ENCODE measurements around the gene TAGLN3.
A peak's percentile ranks its signal among the peaks of the same experiment; 100 is the strongest.

TAGLN3 gene

GRCh38 chr3:111961461-111962164, 37.1 kb upstream of the TAGLN3 start:
- peaks cover 15 to 66% (median 48%) of the 10 kb centered on the region in 5 donors for H3K36me3 ChIP-seq (ENCODE audit: control insufficient read depth in 5 of 5, insufficient read depth in 5 of 5, low read length in 5 of 5)
- peaks cover 0 to 17% (median 4%) of the 10 kb centered on the region in 5 donors for H3K4me1 ChIP-seq (ENCODE audit: control insufficient read depth in 5 of 5, insufficient read depth in 5 of 5, low read length in 5 of 5)
- H3K27ac ChIP-seq (ENCODE audit: low read depth, low read length): peak overlapping the region; percentile 74
- no peaks in the 10 kb centered on the region for H3K27me3 ChIP-seq (ENCODE audit: control insufficient read depth in 5 of 5, insufficient read depth in 4 of 5, low read length in 5 of 5)
- no peaks in the 10 kb centered on the region for H3K9me3 ChIP-seq (ENCODE audit: control insufficient read depth in 5 of 5, low read length in 5 of 5)
- H3K4me3 ChIP-seq (ENCODE audit: low read depth in 1 of 5, low read length in 5 of 5): no peak overlapping the region
- no peak overlapping the region for H3K9ac ChIP-seq (ENCODE audit: low read length in 5 of 5)

DNA sequence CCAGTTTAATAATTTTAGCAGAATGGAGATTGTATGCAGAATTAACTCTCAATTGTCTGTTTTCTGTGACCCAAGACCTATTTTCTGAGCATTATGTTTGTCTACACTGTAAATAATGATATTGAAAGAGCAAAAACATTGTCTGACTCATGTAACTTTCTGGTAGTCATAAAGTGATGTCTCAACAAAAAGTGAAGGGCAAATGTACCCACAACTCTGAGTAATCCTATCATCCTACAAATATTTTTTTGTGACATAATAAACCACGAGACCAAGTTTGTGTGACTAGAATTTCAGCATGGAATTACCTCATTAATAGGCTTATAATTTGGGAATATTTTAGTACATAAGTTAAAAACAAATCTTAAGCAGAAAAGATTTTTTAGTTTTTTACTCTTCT, 35.3 kb upstream of the TAGLN3 start:
- Histone ChIP-seq H3K4me3 (ENCODE audit: low read depth in 1 of 5, low read length in 5 of 5) (no peak overlapping the region), H3K36me3 (ENCODE audit: control insufficient read depth in 5 of 5, insufficient read depth in 5 of 5, low read length in 5 of 5) (peaks cover 19 to 72% (median 45%) of the 10 kb centered on the region in 5 donors), H3K9ac (ENCODE audit: low read length in 5 of 5) (peak overlapping the region in 2 of 5 donors; percentile 21 to 63), H3K27ac (ENCODE audit: low read depth, low read length) (peak overlapping the region; percentile 78), H3K9me3 (ENCODE audit: control insufficient read depth in 5 of 5, low read length in 5 of 5) (no peaks in the 10 kb centered on the region), H3K4me1 (ENCODE audit: control insufficient read depth in 5 of 5, insufficient read depth in 5 of 5, low read length in 5 of 5) (peaks cover 0 to 14% (median 13%) of the 10 kb centered on the region in 5 donors), H3K27me3 (ENCODE audit: control insufficient read depth in 5 of 5, insufficient read depth in 4 of 5, low read length in 5 of 5) (no peaks in the 10 kb centered on the region)

DNA sequence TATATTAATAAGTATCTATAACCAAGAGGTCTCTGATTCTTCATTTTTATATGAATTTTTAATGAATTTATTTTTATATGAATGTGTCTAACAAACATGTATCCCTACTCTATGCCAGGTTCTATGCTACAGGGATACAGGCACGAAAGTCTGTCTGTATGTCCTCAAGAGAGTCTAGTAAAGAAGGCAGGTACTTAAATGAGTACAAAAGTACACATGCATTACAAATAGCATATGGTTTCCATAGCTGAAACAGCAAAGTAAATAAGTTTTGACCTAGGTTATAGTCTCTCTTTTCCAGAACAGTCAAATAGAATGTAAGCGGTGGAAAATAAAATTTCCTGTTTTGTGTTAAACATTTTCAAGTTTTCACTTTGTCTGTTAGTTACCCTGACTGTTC, 33.2 kb upstream of the TAGLN3 start:
- Histone ChIP-seq H3K9me3 (ENCODE audit: control insufficient read depth in 5 of 5, low read length in 5 of 5) (no peaks in the 10 kb centered on the region), H3K4me3 (ENCODE audit: low read depth in 1 of 5, low read length in 5 of 5) (no peak overlapping the region), H3K4me1 (ENCODE audit: control insufficient read depth in 5 of 5, insufficient read depth in 5 of 5, low read length in 5 of 5) (peaks cover 0 to 17% (median 13%) of the 10 kb centered on the region in 5 donors), H3K9ac (ENCODE audit: low read length in 5 of 5) (no peak overlapping the region), H3K36me3 (ENCODE audit: control insufficient read depth in 5 of 5, insufficient read depth in 5 of 5, low read length in 5 of 5) (peaks cover 14 to 79% (median 51%) of the 10 kb centered on the region in 5 donors), H3K27me3 (ENCODE audit: control insufficient read depth in 5 of 5, insufficient read depth in 4 of 5, low read length in 5 of 5) (no peaks in the 10 kb centered on the region), H3K27ac (ENCODE audit: low read depth, low read length) (peak overlapping the region; percentile 80)

DNA sequence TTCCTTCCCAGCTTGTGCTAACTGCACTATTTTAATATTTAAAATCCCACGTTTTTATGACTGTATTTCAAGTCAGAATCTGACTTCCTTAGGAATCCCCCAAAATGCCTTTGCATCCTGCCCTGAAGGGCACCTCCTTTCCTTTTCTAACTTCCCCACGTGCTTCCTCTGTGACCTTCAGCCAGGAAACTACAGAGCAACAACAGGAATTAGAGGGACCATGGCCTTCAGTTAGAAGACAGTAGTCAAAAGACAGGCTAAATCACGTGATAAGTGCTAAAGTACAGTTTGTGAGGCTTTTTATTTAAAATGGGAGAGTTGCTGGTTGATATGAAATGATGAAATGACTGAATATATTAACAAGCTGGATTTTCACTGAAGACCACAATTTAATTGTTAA, 31.7 kb upstream of the TAGLN3 start:
- Histone ChIP-seq H3K9me3 (ENCODE audit: control insufficient read depth in 5 of 5, low read length in 5 of 5) (no peaks in the 10 kb centered on the region), H3K27me3 (ENCODE audit: control insufficient read depth in 5 of 5, insufficient read depth in 4 of 5, low read length in 5 of 5) (no peaks in the 10 kb centered on the region), H3K4me1 (ENCODE audit: control insufficient read depth in 5 of 5, insufficient read depth in 5 of 5, low read length in 5 of 5) (peaks cover 0 to 17% (median 13%) of the 10 kb centered on the region in 5 donors), H3K36me3 (ENCODE audit: control insufficient read depth in 5 of 5, insufficient read depth in 5 of 5, low read length in 5 of 5) (peaks cover 24 to 86% (median 62%) of the 10 kb centered on the region in 5 donors), H3K4me3 (ENCODE audit: low read depth in 1 of 5, low read length in 5 of 5) (no peak overlapping the region), H3K27ac (ENCODE audit: low read depth, low read length) (peak overlapping the region; percentile 80), H3K9ac (ENCODE audit: low read length in 5 of 5) (peak overlapping the region in 3 of 5 donors; percentile 20 to 62 (median 53))

- H3K36me3 ChIP-seq (ENCODE audit: control insufficient read depth in 5 of 5, insufficient read depth in 5 of 5, low read length in 5 of 5): peaks cover 24 to 87% (median 61%) of the 10 kb centered on the region in 5 donors
- H3K4me3 ChIP-seq (ENCODE audit: low read depth in 1 of 5, low read length in 5 of 5): no peak overlapping the region
- peak overlapping the region; percentile 80 for H3K27ac ChIP-seq (ENCODE audit: low read depth, low read length)
- H3K9ac ChIP-seq (ENCODE audit: low read length in 5 of 5): peak overlapping the region in 2 of 5 donors; percentile 20 to 53
- H3K9me3 ChIP-seq (ENCODE audit: control insufficient read depth in 5 of 5, low read length in 5 of 5): no peaks in the 10 kb centered on the region
- H3K27me3 ChIP-seq (ENCODE audit: control insufficient read depth in 5 of 5, insufficient read depth in 4 of 5, low read length in 5 of 5): no peaks in the 10 kb centered on the region
- peaks cover 0 to 17% (median 13%) of the 10 kb centered on the region in 5 donors for H3K4me1 ChIP-seq (ENCODE audit: control insufficient read depth in 5 of 5, insufficient read depth in 5 of 5, low read length in 5 of 5)
These were observed 31.0 kb upstream of the TAGLN3 start for GRCh38 chr3:111967651-111968274.

- Histone ChIP-seq H3K36me3 (ENCODE audit: control insufficient read depth in 5 of 5, insufficient read depth in 5 of 5, low read length in 5 of 5) (peaks cover 24 to 82% (median 60%) of the 10 kb centered on the region in 5 donors), H3K9ac (ENCODE audit: low read length in 5 of 5) (no peak overlapping the region), H3K4me1 (ENCODE audit: control insufficient read depth in 5 of 5, insufficient read depth in 5 of 5, low read length in 5 of 5) (peaks cover 0 to 17% (median 13%) of the 10 kb centered on the region in 5 donors), H3K4me3 (ENCODE audit: low read depth in 1 of 5, low read length in 5 of 5) (no peak overlapping the region), H3K27ac (ENCODE audit: low read depth, low read length) (peak overlapping the region; percentile 12), H3K27me3 (ENCODE audit: control insufficient read depth in 5 of 5, insufficient read depth in 4 of 5, low read length in 5 of 5) (no peaks in the 10 kb centered on the region), H3K9me3 (ENCODE audit: control insufficient read depth in 5 of 5, low read length in 5 of 5) (no peaks in the 10 kb centered on the region)
These were observed 30.2 kb upstream of the TAGLN3 start for GRCh38 chr3:111968319-111969054.

DNA sequence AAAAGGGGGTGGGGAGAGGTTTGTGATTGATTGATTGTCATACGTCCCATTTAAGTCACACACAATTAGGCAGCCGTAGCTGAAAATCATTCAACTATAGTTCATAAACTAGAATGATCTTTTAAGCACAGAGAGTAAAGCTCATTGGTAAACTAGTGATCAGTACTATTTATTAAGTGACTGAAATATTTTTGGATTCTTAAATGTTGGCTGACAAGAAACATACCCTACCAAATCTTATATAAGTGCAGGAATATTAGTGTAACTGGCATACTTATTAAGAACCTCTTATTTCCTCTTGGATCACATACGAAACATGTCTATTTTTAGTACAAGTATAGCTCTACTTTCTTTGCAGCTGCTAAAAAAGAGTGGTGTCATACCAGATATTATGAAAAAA, 28.3 kb upstream of the TAGLN3 start:
- Histone ChIP-seq H3K4me1 (ENCODE audit: control insufficient read depth in 5 of 5, insufficient read depth in 5 of 5, low read length in 5 of 5) (peaks cover 0 to 17% (median 13%) of the 10 kb centered on the region in 5 donors), H3K27me3 (ENCODE audit: control insufficient read depth in 5 of 5, insufficient read depth in 4 of 5, low read length in 5 of 5) (no peaks in the 10 kb centered on the region), H3K4me3 (ENCODE audit: low read depth in 1 of 5, low read length in 5 of 5) (no peak overlapping the region), H3K36me3 (ENCODE audit: control insufficient read depth in 5 of 5, insufficient read depth in 5 of 5, low read length in 5 of 5) (peaks cover 29 to 80% (median 64%) of the 10 kb centered on the region in 5 donors), H3K27ac (ENCODE audit: low read depth, low read length) (no peak overlapping the region), H3K9ac (ENCODE audit: low read length in 5 of 5) (peak overlapping the region in 1 of 5 donors; percentile 24), H3K9me3 (ENCODE audit: control insufficient read depth in 5 of 5, low read length in 5 of 5) (no peaks in the 10 kb centered on the region)

DNA sequence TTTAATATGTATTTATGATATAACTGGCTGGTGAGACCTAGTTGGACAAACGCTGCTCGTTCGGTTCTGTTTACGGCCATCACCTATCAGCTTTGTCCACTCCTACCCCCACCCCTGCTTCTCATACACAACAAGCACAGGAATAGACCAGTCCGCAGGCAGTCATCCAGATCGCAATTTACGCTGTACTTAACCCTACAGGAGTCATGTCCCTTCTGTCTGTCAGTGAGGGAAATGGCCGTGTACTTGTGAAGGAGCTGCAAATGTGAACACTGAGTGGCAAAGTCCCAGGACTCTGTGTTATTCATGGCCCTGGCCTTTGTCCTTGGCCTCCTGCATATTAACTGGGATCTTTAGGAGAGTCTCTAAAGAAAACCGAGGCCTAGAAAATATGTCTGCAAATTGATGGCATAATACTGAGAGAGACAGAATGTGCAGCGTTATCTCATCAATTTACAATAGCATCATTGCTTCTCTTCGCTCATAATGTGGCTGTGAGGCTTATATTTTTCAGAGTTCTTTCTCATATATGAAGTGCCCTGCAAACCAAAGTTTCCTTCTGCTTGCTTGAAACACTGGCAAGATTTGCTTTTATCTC, 27.1 kb upstream of the TAGLN3 start:
- peak overlapping the region in 1 of 5 donors; percentile 7 for H3K9ac ChIP-seq (ENCODE audit: low read length in 5 of 5)

DNA sequence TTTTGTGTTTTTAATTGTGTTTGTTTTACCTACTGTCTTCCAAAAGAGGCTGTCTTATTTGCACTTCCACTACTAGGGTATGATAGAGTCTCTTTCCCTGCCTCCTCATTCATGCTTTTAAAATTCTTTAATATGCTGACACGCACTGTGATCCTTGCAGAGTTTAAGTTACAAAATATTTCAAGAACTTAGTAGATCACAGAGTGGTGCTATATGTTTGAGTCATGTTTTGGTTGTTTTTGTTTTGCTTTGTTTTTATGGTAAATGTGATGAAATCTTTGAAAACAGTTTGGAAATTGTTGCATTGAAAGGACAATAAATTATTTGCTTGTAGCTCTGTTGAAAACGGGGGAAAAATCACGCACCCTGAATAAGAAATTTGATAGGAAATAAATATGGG, 25.8 kb upstream of the TAGLN3 start:
- H3K4me3 ChIP-seq (ENCODE audit: low read depth in 1 of 5, low read length in 5 of 5): no peak overlapping the region
- H3K27ac ChIP-seq (ENCODE audit: low read depth, low read length): no peak overlapping the region
- H3K27me3 ChIP-seq (ENCODE audit: control insufficient read depth in 5 of 5, insufficient read depth in 4 of 5, low read length in 5 of 5): no peaks in the 10 kb centered on the region
- no peak overlapping the region for H3K9ac ChIP-seq (ENCODE audit: low read length in 5 of 5)
- no peaks in the 10 kb centered on the region for H3K9me3 ChIP-seq (ENCODE audit: control insufficient read depth in 5 of 5, low read length in 5 of 5)
- H3K36me3 ChIP-seq (ENCODE audit: control insufficient read depth in 5 of 5, insufficient read depth in 5 of 5, low read length in 5 of 5): peaks cover 28 to 62% (median 52%) of the 10 kb centered on the region in 5 donors
- H3K4me1 ChIP-seq (ENCODE audit: control insufficient read depth in 5 of 5, insufficient read depth in 5 of 5, low read length in 5 of 5): peaks cover 0 to 4% (median 0%) of the 10 kb centered on the region in 5 donors

More for the DNA sequence above, 27.1 kb upstream of the TAGLN3 start:
- peaks cover 29 to 68% (median 52%) of the 10 kb centered on the region in 5 donors for H3K36me3 ChIP-seq (ENCODE audit: control insufficient read depth in 5 of 5, insufficient read depth in 5 of 5, low read length in 5 of 5)
- H3K27me3 ChIP-seq (ENCODE audit: control insufficient read depth in 5 of 5, insufficient read depth in 4 of 5, low read length in 5 of 5): no peaks in the 10 kb centered on the region
- H3K27ac ChIP-seq (ENCODE audit: low read depth, low read length): no peak overlapping the region
- H3K9me3 ChIP-seq (ENCODE audit: control insufficient read depth in 5 of 5, low read length in 5 of 5): no peaks in the 10 kb centered on the region
- peaks cover 0 to 14% (median 8%) of the 10 kb centered on the region in 5 donors for H3K4me1 ChIP-seq (ENCODE audit: control insufficient read depth in 5 of 5, insufficient read depth in 5 of 5, low read length in 5 of 5)
- no peak overlapping the region for H3K4me3 ChIP-seq (ENCODE audit: low read depth in 1 of 5, low read length in 5 of 5)
